HG03442 (cell line): ENCODE measurements around the gene COL11A2.

ENCODE experiments used
- ATAC-seq: cut with Tn5 transposase; IDR thresholded peaks from one replicate; pipeline ENCODE4 v1.9.1; 2021; ENCODE audit warnings: mild to moderate bottlenecking, moderate library complexity; ENCODE audit not compliant: unreplicated experiment

COL11A2 gene

DNA sequence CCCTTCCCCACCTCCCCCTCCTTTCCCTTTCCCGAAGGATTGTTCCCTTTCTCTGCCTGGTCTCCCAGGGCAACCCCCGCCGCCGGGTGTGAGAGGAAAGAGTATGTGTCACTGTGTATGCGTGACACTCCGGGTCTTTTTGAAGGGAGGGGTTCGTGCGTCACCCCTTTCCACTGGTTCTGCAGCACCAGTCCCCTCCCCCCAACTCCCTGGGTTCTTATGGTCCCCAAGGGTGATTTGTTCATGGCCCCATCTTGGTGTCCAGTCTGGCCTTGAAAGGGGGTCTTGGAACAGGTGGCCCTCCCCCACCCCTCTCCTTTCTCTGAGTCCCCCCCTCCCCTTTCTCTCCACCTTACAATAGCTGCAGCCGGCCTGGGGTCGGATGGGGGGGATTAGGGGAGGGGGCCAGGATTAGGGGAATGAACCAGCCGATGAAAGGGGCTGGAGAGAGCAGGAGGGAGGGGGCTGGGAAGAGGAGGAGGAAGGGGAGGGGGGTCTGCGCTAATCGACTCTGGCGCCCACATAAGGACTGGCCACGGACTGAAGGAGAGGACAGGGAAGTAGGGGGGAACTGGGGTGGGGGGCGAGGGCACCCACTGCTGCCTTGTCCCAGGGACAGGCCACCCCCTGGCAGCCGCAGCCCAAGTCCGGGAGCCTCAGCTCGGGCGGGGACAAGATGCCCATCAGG lies 14.7 kb upstream of the COL11A2 start:
- no peak for ATAC-seq

DNA sequence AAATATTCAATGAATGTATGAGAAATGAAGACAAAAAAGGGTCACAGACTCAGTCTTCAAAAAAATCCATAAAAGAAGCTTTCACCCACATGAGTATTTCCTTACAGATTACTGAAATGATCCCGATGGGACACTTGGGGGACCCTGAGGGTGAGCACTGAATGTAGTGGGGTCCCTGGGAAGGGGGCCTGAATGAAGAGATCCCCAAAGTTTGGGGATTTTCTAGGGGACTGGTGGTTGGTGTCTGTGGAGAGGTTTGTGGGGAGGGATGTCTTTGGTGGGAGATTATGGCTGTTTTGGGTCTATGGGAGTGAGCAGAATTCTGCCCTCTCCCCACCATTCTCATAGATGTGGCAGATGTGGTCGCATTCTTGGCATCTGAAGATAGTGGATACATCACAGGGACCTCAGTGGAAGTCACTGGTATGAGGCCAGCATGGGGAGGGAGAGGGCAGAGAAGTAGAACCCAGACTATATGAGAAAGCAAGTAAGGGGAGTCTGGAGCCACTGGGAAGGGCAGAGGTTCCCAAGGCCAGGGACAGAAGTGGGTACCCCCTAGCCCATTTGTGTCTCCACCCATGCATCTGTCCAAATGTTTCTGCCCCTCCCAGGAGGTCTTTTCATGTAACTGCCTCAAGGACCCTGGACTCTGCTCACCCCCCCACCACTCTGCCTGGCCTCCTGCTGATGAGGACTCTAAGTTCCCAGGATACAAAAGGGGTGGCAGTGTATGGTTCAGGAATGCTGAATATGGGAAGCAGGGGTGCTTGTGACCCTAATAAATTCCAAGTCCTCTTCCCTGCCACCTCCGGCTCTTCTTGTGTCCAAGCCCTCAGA lies 14.0 kb upstream of the COL11A2 start:
- ATAC-seq, result no peak

DNA sequence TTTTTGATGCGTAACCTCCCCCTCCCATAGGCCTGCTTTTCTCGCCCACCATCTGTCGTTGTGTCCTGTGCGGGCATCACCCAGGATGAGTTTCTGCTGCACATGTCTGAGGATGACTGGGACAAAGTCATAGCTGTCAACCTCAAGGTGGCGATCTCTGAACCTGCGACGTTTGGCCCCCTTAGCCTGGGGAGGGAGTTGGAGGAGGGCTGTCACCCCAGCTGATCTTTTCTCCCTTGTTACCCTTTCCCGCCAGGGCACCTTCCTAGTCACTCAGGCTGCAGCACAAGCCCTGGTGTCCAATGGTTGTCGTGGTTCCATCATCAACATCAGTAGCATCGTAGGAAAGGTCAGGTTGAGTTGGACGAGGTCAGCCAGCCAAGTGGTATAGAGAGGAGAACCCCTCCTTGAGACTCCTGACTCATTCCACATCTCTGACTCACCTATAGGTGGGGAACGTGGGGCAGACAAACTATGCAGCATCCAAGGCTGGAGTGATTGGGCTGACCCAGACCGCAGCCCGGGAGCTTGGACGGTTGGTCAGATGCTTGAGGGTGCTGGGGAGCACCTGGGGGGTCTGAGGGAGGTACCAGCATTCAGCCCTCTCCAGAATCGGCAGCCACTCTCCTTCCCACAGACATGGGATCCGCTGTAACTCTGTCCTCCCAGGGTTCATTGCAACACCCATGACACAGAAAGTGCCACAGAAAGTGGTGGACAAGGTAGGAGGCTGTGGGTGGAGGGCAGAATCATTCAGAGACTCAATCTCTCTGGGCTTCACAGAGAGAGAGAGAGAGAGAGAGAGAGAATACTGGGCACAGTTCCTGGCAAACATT lies 13.1 kb upstream of the COL11A2 start:
- ATAC-seq, result no peak

DNA sequence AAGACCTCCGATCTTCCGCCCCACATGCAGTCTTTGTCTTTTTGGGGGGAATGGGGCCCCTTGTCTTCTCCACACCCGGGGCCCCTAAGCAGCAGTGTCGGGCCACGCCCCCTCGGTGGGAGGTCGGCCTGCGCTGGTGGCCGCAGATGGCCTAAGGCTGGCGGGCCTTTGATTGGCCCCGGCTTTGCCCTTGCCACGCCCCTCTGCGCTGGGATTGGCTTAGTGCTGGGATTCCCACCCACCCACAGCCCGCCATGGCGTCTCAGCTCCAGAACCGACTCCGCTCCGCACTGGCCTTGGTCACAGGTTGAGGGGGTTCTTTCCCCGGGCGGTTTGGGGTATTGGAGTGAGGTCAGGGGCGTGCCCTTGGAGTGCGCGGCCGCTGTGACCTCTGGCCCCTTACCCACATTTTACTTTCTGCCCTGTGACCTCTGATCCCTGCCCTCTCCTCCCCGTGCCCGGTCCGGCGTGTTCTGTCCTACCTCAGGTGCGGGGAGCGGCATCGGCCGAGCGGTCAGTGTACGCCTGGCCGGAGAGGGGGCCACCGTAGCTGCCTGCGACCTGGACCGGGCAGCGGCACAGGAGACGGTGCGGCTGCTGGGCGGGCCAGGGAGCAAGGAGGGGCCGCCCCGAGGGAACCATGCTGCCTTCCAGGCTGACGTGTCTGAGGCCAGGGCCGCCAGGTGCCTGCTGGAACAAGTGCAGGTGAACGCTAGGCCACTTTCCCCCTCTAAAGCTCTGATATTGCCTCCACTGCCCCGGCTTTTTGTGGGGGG lies 12.3 kb upstream of the COL11A2 start, which contains the start of gene HSD17B8:
Gene HSD17B8 (plus strand): TSS at position 241 of the 776 bp plus-strand sequence. CDS start 14 bp downstream, at position 255.
- ATAC-seq, result peak; percentile 36

DNA sequence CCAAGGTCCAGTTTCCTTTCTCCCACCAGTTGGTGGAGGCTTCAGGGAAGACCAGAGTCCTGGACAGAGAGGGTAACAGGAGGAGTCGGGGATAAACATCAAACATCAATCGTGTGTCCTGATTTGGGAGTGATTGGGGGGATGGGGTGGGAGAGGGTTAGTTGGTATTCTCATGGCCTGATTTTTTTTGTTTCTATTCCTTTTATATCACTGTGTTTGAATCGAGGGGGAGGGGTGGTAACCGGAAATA lies 11.8 kb upstream of the COL11A2 start:
- no peak for ATAC-seq

DNA sequence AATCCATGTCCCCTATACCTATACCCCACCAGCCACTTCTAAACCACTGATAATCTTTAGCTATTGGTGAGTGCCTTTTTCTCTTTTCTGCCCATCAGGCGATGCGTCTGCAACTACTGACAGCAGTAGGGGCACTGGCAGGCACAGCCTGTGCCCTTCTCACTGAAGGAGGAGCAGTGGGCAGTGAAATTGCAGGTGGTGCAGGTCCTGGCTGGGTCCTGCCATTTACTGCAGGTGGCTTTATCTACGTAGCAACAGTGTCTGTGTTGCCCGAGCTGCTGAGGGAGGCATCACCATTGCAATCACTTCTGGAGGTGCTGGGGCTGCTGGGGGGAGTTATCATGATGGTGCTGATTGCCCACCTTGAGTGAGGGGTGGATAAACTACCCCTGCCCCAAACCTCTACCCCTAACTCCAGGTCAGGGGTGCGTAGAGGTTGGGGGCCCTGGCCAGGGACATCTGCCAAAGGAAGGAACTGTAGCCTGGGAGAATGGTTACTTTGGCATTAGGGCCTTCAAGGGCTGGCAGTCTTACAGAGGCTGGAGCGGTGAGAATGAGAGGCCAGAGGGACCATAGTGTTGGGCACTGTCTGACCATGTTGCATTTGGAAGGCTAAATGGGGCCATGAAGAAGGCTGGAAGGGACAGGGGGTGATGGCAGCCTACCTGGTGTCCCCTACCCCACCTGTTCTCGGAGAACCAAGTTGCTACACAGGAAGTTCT lies 11.3 kb upstream of the COL11A2 start:
- ATAC-seq, result no peak

DNA sequence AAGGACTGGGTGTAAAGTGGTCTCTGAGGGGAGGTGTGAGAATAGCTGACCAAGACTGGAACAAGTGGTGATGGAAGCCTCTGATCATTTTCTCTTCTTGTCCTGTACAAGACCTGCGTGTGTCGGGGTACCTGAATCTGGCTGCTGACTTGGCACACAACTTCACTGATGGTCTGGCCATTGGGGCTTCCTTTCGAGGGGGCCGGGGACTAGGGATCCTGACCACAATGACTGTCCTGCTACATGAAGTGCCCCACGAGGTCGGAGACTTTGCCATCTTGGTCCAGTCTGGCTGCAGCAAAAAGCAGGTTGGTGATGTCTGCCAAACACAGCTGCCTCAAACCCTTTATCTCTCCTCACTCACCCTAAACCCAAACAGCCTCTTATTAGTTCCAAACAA lies 10.5 kb upstream of the COL11A2 start:
- no peak for ATAC-seq

DNA sequence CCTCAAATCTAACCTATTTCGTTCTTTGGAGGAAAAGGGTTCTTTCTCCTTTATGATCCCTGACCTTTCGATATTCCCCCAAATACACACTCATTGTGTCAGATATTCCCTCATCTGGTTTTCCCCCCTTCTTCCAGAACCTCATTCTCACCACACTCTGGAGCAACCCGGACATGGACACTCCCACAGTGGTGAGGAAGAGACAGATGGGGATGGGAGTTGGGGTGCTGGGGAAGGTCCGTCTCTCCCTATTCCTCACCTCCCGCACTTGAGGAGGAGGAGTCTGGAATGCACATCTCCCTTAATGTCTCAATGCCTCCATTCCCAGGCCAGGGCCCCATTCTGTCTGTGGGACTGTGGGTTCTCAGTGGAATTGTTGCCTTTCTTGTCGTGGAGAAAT lies 9.7 kb upstream of the COL11A2 start:
- no peak for ATAC-seq

DNA sequence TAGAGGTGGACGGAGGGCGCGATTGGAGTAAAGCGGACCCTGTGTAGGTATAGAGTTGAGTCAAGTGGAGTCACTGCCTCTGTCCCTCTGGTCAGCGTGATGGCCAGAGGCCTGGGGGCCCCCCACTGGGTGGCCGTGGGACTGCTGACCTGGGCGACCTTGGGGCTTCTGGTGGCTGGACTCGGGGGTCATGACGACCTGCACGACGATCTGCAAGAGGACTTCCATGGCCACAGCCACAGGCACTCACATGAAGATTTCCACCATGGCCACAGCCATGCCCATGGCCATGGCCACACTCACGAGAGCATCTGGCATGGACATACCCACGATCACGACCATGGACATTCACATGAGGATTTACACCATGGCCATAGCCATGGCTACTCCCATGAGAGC lies 8.9 kb upstream of the COL11A2 start:
- no peak for ATAC-seq

DNA sequence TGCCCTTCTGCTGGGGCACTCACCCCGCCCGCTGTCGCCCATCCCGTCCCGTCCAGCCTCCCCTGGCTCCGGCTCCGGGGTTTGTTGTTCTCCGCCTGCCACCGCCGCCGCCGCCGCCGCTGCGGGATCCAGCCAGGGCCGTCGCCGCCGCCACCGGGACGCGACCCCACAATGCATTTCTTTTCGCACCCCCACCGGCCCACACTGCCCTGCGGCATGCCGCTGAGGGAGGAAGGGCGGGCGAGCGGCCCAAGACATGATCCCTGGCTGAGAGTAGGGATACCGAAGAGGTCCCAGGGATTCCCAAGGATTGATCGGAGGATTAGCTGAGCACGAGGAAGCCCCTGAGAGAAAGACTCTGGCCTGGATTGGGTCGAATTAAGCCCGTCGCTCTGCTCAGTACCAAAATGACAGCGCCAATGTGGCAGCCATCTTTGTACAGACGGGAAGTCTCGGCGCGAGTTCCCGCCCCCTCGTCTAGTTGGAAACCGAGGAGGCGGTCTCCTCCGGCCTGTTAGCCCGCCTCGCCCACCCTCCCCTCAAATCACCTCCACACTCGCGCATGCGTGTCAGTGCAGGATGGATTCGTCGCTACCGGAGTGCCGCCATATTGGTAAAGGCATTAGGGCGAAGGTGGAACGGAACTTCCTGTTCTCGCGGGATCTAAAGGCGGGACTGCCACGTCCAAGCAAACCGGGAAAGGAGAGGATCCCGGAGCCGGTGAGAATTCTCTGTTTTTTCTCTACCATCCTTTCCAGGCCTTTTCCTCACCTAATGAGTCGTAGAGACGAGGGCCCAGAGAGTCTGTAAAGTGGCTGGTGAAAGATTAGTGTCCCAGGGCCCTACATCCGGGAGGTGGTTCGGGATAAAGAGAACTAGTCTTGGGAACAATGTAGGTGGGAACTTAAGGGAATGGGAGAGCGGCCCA lies 8.2 kb upstream of the COL11A2 start, which contains the start of the genes RXRB and SLC39A7:
Gene RXRB (minus strand): TSS at position 447 of the 928 bp plus-strand sequence. CDS start 189 bp downstream, at position 258.
Gene SLC39A7 (plus strand): TSS at position 649 of the 928 bp plus-strand sequence. CDS start 379 bp downstream, outside the sequence.
- ATAC-seq, result peak; percentile 46

DNA sequence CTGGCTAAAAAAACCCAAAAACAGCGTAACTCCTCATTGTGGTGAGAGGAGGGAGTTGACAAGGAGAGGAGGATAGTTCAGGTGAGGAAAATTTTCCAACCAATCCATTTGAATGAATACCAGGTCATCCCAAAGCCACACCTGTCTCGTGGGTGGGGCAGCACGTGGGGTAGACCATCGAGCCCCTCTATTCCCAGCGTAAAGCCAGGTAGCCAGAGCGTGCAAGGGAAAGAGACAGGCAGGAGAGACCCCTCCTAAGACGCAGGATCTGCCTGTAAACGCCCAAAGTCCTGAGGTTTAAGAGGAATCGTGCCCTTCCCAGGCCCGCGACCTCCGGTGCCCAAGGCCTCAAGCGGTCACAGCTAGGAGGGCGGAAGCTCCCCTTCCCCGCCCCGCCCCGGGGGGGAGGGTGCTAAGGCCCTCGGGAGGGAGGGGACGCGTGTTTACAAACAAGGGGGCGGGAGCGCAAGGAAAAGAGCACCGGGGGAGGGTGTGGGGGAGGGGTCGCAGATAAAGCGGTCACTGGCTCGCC lies 7.5 kb upstream of the COL11A2 start:
- peak; percentile 18 for ATAC-seq

DNA sequence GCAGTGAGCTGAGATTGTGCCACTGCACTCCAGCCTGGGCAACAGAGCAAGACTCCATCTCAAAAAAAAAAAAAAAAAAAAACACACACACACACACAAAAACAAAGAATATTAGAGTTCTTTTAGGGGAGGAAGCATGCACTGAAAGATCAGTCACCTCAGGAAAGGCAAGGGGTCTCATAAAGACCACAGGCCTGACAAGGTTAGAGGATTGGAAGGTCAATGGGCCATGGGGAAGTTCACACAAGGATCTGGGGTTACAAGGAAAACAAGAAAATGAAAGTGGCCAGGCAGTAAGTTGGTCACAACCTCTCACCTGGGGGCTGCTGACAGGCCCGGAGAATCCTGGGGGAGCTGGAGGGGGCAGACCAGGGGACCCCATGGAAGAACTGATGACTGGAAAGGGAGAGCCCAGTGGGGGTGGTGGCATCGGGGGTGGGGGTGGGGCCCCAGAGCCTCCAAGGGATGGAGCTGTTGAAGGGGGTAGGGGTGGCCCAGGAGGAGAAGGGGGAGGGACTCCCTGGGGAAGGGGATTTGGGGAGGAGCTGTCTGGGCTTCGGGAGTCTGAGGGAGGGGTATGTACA lies 6.7 kb upstream of the COL11A2 start:
- ATAC-seq, result no peak

DNA sequence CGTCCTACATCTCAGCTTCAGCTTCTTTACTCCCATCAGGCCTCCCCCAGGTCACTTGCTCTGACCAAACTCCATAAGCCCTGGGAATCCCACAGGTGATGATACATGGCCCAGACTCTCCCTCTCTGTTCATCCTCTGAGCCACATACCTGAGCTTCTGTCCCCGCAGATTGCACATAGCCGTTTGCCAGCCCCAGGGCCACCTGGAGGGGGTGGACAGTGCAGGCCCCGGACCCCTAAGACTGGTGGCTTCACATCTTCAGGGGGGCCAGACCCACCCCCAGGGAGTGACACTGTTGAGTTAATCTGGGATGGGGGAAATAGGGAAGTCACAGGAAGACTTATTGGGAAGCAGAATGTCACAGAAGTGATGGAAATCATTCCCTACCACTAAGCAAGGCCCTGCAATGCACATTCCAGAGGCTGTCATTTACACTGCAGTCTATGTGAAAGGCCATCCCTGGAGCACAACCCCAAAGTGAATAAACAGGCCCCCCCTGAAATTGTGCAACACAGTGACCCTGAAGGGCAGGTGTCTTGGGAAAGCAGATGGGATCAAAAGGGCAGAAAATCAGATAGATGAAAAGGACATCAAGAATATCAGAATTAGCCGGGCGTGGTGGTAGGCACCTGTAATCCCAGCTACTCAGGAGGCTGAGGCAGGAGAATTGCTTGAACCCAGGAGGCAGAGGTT lies 6.0 kb upstream of the COL11A2 start:
- ATAC-seq, result no peak

DNA sequence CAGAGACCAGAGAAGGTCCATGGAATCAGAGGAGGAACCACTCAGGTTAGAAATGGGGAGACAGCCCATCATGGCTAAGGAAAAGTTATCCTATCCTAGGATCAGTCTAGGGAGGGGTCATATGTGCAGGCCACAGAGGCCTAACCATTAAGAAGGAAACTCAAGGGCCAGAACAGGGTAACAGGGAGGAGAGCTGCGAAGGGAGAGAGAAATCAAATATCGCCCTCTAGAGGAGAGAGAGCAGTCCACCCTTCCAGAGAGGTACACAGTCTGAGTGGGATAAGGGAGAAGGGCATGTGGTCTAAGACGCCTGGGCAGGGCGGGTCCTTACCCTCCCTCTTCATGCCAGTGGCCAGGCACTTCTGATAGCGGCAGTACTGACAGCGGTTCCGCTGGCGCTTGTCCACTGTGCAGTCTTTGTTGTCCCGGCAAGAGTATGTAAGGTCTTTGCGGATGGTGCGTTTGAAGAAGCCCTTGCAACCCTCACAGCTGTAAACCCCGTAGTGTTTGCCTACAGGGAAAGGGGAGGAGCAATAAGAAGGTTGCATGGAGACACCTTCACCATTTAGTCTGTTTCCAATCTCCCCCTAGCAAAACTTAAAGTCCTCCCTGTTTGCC lies 5.3 kb upstream of the COL11A2 start:
- ATAC-seq, result no peak

DNA sequence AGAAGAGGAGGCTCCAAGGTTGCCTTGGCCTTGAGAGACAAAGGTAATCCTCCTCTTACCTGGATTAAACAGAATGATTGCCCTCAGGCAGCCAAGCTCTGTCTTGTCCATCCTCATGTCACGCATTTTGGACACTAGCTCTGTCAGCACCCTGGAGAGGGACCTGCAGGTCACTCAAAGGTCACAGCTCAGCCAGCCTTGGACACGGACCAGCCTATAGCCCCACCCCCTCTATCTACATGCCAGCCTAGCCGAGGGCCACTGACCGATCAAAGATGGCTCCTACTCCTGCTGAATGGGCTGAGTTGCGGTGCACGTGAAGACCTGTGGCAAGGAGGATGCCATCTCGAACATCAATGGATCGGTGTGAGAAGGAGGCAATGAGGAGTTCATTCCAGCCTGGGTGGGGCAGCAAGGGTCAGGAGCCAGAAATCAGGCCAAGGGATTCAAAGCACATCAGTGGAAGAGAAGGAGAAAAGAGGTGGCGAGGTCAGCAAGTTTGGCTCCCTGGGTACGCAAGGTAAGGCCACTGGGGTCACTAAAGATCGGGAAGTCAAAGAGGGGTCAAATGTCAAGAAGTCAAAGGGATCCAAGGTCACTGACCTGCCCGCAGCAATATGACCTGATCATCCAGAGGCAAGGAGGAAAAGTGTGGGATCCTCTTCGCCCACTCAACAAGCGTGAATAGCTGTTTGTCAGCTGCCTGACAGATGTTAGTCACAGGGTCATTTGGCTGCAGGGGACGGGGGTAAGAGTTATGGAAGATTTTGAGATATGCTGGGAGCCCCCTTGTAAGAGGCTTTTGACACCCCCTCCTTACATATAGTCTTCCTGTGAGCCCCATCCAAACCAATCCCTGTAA lies 3.3 kb upstream of the COL11A2 start:
- ATAC-seq, result no peak

DNA sequence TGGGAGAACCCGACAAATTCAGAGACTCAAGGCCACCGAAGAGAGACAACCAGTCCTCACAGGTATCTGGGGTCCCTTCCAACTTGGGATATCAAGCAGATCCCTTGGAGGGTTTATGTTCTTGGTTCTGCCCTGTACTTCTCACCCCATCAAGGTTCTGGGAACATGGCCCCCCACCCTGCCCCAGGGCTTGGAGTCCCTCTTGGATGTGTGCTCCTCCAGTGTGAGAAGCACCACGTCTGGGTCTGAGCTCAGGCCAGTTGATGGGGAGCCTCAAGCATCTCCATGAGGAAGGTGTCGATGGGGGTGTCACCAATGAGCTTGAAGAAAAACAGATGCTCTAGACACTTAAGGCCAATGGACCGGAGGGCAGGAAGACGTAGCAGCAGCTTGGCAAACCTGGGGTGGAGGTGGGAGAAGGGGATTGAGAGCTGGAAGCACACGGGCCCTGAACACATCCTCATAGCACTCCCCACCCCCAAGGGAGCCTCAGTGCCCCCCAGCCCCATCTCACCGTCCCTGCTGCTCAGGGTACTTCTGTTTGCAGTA lies 2.2 kb upstream of the COL11A2 start:
- no peak for ATAC-seq
